ENCODE results near the gene GULP1. TPM values are rescaled to one million over a fixed set of nuclear protein-coding genes. Genes with fewer than 3 reads are reported as not detected.
A peak's percentile ranks its signal among the peaks of the same experiment; 100 is the strongest.

Gene GULP1
- total RNA-seq, 1 donor from 2014 or later = 39.1 TPM

- DNase-seq (ENCODE audit: low read depth, low spot score) = no peak
- no peak for TF ChIP-seq CTCF (conservative IDR thresholded peaks at IDR 0.05)
- H3K27me3 Mint-ChIP-seq (ENCODE audit: low read depth) = no peaks in the 10 kb centered on the region
- H3K4me3 Mint-ChIP-seq = no peak overlapping the region
- peak overlapping the region; percentile 14 for H3K27ac Mint-ChIP-seq (ENCODE audit: unreplicated experiment)
- peaks cover 10% of the 10 kb centered on the region for H3K4me1 Mint-ChIP-seq
- peaks cover 29% of the 10 kb centered on the region for H3K9me3 Mint-ChIP-seq
- H3K36me3 Mint-ChIP-seq (ENCODE audit: low read depth) = peaks cover 60% of the 10 kb centered on the region
Measured at GRCh38 chr2:188388831-188389230, 97.2 kb downstream of the GULP1 start.

GRCh38 chr2:188391354-188391753 lies 99.7 kb downstream of the GULP1 start:
- no peak for DNase-seq (ENCODE audit: low read depth, low spot score)
- Mint-ChIP-seq H3K4me3 (no peak overlapping the region), H3K27ac (ENCODE audit: unreplicated experiment) (no peak overlapping the region), H3K9me3 (peaks cover 13% of the 10 kb centered on the region), H3K27me3 (ENCODE audit: low read depth) (no peaks in the 10 kb centered on the region), H3K4me1 (peaks cover 10% of the 10 kb centered on the region), H3K36me3 (ENCODE audit: low read depth) (peaks cover 45% of the 10 kb centered on the region)
- TF ChIP-seq CTCF (conservative IDR thresholded peaks at IDR 0.05) = no peak

DNA sequence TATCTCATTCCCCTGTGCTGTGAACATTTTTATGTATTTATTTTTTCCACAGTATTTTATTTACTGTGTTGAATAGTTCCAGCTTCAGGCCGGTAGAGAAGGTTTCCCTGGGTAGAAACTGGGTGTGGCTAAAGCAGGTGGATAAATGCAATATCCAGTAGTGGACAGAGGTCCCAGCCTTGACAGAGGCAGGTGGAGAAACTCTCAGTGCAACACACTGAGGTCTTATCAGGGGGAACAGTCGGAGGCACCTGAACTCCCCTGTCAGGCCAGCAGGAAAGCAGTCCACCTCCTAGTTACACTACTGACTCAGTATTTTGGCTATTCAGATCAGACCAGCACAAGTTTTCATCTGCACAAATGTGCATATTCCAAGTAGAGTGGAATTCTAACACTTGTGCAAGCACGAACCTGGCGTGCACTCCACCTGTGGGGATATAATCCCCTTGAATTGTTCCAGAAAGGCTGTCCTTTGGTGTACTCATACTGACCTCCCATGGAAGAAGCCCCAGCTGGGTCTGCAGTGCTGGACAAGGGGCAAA lies 103.3 kb downstream of the GULP1 start:
- no peak for TF ChIP-seq CTCF (conservative IDR thresholded peaks at IDR 0.05)
- no peak overlapping the region for H3K27ac Mint-ChIP-seq (ENCODE audit: unreplicated experiment)
- H3K4me3 Mint-ChIP-seq = no peak overlapping the region
- peaks cover 40% of the 10 kb centered on the region for H3K36me3 Mint-ChIP-seq (ENCODE audit: low read depth)
- no peaks in the 10 kb centered on the region for H3K27me3 Mint-ChIP-seq (ENCODE audit: low read depth)
- no peak for DNase-seq (ENCODE audit: low read depth, low spot score)
- peaks cover 9% of the 10 kb centered on the region for H3K4me1 Mint-ChIP-seq
- H3K9me3 Mint-ChIP-seq = peaks cover 12% of the 10 kb centered on the region

DNA sequence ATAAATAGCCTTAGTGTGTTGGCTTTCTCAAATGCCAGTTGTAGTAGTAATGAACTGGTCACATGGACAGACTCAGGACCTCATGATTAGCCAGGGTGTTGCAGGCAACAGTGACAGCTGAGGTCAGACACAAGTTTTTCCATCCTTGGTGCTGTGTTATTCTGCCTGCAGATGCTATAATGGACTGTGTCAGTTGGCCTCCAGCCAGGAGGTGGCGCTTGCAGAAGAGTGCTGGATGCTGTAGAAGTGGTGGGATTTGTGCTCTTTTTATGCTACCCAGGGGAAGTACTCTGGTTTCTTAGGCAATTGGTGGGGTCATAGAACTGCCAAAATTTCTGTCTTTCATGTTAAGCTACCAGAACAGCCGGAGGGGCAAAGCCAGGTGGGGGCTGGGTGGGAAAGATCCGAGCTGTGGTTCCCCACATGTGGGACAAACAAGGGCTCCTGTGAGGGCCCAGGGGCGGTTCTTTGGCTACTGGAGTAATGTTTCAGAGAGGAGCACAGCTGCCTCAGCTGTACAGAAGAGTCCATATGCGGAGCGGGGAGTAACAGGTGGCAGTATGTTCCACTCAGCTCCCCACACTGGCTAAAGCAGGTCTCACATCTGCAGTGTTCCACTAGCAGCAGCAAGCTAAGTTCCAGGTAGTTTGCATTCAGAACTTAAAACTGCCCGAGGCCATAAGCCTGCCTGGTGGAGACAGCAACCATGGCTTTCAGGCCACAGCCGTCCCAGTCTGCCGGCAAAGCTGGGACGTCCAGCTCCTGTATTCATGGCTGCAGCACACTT lies 104.4 kb downstream of the GULP1 start:
- H3K4me3 Mint-ChIP-seq = no peak overlapping the region
- peaks cover 29% of the 10 kb centered on the region for H3K36me3 Mint-ChIP-seq (ENCODE audit: low read depth)
- TF ChIP-seq CTCF (conservative IDR thresholded peaks at IDR 0.05) = no peak
- no peaks in the 10 kb centered on the region for H3K27me3 Mint-ChIP-seq (ENCODE audit: low read depth)
- peaks cover 9% of the 10 kb centered on the region for H3K4me1 Mint-ChIP-seq
- peaks cover 6% of the 10 kb centered on the region for H3K9me3 Mint-ChIP-seq
- no peak for DNase-seq (ENCODE audit: low read depth, low spot score)
- H3K27ac Mint-ChIP-seq (ENCODE audit: unreplicated experiment) = no peak overlapping the region

DNA sequence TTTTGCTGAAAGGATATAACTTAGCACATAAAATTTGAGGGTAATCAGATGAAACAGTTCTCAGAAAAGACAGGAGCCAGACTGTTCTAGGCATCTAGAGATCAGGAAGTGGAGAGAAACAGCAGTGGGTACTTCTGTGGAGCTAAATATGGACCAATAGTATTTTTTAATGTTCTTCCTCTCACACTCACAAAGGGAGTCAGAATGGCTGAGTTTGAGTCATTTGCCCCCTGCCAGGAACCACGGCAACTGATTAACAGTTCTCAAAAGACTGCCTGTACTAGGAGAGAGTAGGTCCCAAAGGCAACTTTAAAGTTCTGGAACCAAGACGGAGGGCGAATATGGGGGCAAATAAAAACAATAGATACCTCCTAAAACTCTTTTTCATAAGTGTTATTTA lies 107.5 kb downstream of the GULP1 start:
- no peak for DNase-seq (ENCODE audit: low read depth, low spot score)
- H3K4me3 Mint-ChIP-seq = no peak overlapping the region
- no peak overlapping the region for H3K27ac Mint-ChIP-seq (ENCODE audit: unreplicated experiment)
- H3K9me3 Mint-ChIP-seq = no peaks in the 10 kb centered on the region
- no peaks in the 10 kb centered on the region for H3K27me3 Mint-ChIP-seq (ENCODE audit: low read depth)
- no peak for TF ChIP-seq CTCF (conservative IDR thresholded peaks at IDR 0.05)
- H3K4me1 Mint-ChIP-seq = peaks cover 9% of the 10 kb centered on the region
- H3K36me3 Mint-ChIP-seq (ENCODE audit: low read depth) = peaks cover 12% of the 10 kb centered on the region

Measured in neural crest cell (in vitro differentiated cells).